GM12801 (cell line): ENCODE measurements around the gene CYTL1.

Source experiments
- TF ChIP-seq, protein P1 (sequence below): IDR thresholded peaks from one replicate; pipeline ENCODE4 v1.5.1; 2011; ENCODE audit warnings: control low read depth; ENCODE audit not compliant: insufficient read length; ENCODE audit errors: extremely low read depth

Gene CYTL1, protein sequence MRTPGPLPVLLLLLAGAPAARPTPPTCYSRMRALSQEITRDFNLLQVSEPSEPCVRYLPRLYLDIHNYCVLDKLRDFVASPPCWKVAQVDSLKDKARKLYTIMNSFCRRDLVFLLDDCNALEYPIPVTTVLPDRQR

DNA sequence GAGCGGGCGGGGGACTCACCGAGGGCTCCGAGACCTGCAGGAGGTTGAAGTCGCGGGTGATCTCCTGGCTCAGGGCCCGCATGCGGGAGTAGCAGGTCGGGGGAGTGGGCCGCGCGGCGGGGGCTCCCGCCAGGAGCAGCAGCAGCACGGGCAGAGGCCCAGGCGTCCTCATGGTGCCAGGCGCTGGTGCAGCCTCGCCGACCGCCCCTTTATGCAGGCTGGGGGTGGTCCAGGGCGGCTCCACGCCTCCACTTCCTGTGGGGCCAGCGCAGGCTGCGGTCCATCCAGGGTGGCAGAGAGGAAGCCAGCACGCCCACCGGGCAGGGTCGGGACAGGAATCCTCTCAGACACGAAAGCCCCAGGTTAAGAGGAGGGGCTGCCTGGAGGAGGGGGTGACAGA, at the start of gene CYTL1:
Gene CYTL1 (minus strand): TSS at position 185 of the 400 bp plus-strand sequence. CDS start 13 bp downstream, at position 172.
- TF ChIP-seq, protein P1, sequence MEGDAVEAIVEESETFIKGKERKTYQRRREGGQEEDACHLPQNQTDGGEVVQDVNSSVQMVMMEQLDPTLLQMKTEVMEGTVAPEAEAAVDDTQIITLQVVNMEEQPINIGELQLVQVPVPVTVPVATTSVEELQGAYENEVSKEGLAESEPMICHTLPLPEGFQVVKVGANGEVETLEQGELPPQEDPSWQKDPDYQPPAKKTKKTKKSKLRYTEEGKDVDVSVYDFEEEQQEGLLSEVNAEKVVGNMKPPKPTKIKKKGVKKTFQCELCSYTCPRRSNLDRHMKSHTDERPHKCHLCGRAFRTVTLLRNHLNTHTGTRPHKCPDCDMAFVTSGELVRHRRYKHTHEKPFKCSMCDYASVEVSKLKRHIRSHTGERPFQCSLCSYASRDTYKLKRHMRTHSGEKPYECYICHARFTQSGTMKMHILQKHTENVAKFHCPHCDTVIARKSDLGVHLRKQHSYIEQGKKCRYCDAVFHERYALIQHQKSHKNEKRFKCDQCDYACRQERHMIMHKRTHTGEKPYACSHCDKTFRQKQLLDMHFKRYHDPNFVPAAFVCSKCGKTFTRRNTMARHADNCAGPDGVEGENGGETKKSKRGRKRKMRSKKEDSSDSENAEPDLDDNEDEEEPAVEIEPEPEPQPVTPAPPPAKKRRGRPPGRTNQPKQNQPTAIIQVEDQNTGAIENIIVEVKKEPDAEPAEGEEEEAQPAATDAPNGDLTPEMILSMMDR: no peak

DNA sequence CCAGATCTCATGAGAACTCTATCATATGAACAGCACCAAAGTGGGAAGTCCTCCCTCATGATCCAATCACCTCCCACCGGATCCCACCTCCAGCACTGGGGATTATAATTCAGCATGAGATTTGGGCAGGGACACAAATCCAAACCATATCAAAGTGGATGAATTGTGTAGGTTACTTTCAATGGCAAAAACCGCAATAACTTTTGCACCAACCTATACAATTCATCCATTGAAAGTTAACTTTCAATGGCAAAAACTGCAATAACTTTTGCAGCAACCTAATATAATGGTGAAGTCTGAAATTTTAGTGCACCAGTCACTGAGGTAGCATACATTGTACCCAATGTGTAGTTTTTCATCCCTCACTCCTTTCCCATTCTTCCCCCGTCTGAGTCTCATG, 48.6 kb upstream of the CYTL1 start:
- TF ChIP-seq, protein P1: no peak

DNA sequence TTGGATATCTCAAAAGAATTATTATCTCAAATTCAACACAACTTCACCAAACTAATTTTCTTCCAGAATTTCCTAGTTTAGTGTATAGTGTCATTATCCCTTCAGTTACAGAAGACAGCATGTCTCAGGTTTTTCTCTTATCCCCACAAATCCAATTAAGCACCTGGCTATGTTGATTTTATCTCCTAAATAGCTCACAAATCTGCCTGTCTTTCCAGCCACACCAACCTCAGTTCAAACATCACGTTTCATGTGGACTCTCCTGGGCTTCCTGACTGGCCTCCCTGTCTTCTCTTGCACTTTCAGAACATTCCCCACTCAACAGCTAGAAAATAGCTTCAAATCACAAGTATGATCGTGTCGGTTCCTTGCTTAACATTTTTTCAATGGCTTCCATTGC, 46.8 kb upstream of the CYTL1 start:
- TF ChIP-seq, protein P1: no peak

DNA sequence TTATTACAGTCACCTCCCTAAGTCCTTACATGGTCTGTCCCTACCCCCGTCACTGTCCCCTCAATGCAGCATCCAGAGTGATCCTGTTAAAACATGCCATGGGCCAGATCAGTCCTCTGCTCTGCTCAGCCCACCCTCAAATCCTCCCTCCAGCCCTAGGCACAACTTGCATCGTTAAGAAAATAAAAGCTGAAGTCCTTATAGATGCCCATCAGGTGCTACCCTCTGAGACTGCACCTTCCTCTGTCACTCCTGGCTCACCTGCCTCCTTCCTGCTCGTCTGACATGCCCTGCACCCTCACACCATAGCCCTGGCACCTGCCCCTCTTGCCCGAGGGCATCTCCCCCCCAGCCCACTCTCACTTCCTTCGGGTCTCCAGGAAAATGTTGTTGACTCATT, 36.2 kb upstream of the CYTL1 start:
- TF ChIP-seq, protein P1: no peak

DNA sequence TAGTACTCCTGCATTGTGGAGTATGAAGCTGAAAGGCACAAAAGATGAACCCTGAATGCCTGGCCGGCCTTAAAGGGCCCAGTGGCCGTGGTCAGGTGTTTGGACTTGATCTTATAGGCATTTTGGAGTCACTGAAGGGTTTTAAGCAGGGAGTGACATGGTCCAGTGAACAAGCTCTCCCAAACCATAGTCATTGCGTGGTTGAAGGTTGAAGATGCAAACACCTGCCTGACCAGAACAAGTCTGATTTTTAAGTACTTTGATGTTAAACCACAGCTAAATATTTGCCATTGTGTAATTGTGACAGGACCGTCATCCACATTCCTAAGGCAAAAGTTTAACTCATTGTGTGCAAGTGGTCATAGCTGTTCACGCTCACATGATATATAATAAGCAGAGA, 35.3 kb upstream of the CYTL1 start:
- TF ChIP-seq, protein P1: no peak

DNA sequence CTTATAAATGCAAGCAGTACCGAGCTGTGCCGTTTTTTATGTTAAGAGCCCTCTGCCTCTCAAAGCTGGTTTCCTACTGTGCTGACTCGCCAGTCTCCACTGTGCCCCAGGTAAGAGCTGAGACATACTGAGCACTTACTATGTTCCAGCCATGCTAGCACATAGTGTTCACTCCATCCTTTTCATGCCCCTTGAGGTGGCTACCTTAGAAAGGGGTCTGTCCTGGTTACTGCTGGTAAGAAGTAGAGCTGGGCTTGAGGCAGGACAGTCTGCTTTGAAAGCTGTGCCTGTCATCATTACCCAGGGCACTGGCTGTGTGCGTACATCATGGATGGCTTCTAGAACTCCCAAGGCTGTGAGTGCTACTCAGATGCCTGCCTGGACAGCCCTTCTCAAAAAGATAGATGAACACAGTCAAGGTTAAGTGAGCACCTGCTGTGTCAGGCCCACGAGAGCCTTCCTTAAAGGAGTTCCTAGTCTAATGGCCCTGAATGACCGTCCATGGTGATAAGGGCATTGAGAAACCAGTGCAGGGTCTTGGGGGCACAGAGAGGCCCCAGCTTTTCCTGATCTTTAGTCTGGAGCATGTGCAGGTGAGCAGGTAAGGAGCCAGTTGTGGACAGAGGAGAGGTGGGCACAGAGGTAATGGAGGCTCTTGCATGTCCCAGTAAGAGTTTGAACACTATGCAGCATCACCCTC, 33.6 kb upstream of the CYTL1 start:
- TF ChIP-seq, protein P1: no peak

DNA sequence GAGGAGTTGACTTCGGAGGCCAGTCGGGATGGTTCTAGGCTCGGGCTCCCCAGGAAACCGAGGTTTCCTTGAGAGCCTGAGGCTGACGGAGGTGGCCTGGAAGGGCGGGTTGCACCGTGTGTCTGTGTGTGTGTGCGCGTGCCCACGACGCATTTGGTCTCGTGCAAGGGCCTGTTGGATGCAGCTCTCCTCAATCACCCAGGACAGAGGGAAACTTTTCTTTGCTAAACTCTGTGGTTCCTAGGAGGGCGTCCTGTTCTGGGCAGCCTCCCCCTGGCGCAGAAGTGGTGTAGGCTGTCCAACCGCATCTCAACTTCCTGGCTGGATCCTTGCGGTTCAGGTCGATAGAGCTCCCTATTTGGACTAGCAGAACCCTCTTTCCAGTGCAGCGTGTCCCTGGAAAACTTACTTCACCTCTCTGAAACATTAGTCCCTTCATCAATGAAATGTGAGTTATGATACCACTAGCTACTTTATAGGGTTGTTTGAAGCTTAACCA, 33.0 kb upstream of the CYTL1 start:
- TF ChIP-seq, protein P1: no peak
